IMR-90 (cell line): Measurements from ENCODE around the gene C15orf62. TPM values are rescaled to one million over a fixed set of nuclear protein-coding genes. Genes with fewer than 3 reads are reported as not detected.
A peak's percentile ranks its signal among the peaks of the same experiment; 100 is the strongest.

ENCODE experiments used
- ATAC-seq: fragments of 200-7000 bp; cut with Tn5 transposase; 2 replicates; pipeline ENCODE4 v1.9.1; 2020; ENCODE audit warnings: low read depth, mild to moderate bottlenecking, moderate library complexity
- BruUV-seq: library from RNA; stranded (reverse); fragments of 400-500 nt; replicated peaks from 2 replicates; lab custom pipeline; 2021; lab: Mats Ljungman, UMichigan
- CTCF ChIA-PET: fragments of 300-600 bp; formaldehyde crosslinking; extraction: SDS; loops from one replicate; lab custom pipeline; 2021; ENCODE audit warnings: antibody characterized with exemption; lab: Yijun Ruan, JAX
- POLR2A ChIA-PET: fragments of 300-600 bp; sonication (Branson Sonifier 250); formaldehyde crosslinking; loops from one replicate; lab custom pipeline; 2022; ENCODE audit warnings: antibody characterized with exemption; ENCODE audit not compliant: unreplicated experiment; lab: Charles Lee
- DNase-seq: peaks from one replicate; pipeline ENCODE4 v3.0.0; 2013
- H2AFZ ChIP-seq: replicated peaks from 2 replicates; pipeline ENCODE3; 2013; ENCODE audit warnings: low read length, mild to moderate bottlenecking; ENCODE audit not compliant: poor library complexity
- H2AK5ac ChIP-seq: 2 replicates; pipeline ENCODE4 v1.6.1; 2013; ENCODE audit warnings: low read depth, low read length, inconsistent platforms
- H2AK9ac ChIP-seq: replicated peaks from 2 replicates; pipeline ENCODE3; 2013; ENCODE audit warnings: mild to moderate bottlenecking, low read depth, low read length, moderate library complexity; ENCODE audit not compliant: poor library complexity
- H2BK120ac ChIP-seq: 2 replicates; pipeline ENCODE4 v1.6.1; 2013; ENCODE audit warnings: low read depth, low read length, inconsistent platforms
- H2BK15ac ChIP-seq: 3 replicates; pipeline ENCODE4 v1.6.1; 2013; ENCODE audit warnings: low read depth, low read length, inconsistent platforms
- H2BK20ac ChIP-seq: 2 replicates; pipeline ENCODE4 v1.6.1; 2013; ENCODE audit warnings: low read depth, mild to moderate bottlenecking, inconsistent platforms, low read length, moderate library complexity
- H2BK5ac ChIP-seq: 2 replicates; pipeline ENCODE4 v1.6.1; 2013; ENCODE audit warnings: mild to moderate bottlenecking, low read depth, low read length, inconsistent platforms; ENCODE audit not compliant: poor library complexity, severe bottlenecking
- H3K14ac ChIP-seq: replicated peaks from 2 replicates; pipeline ENCODE4 v1.6.1; 2013; ENCODE audit warnings: low read depth, low read length, inconsistent platforms
- H3K18ac ChIP-seq: 2 replicates; pipeline ENCODE4 v1.6.1; 2013; ENCODE audit warnings: low read depth, low read length, control low read depth
- H3K23ac ChIP-seq: 2 replicates; pipeline ENCODE4 v1.6.1; 2013; ENCODE audit warnings: low read depth, low read length, inconsistent platforms
- H3K27ac ChIP-seq: 2 replicates; pipeline ENCODE4 v1.5.1; 2013; ENCODE audit warnings: mild to moderate bottlenecking, control low read depth, low read length; ENCODE audit not compliant: insufficient read depth
- H3K27me3 ChIP-seq: 2 replicates; pipeline ENCODE4 v1.6.1; 2013; ENCODE audit warnings: low read length; ENCODE audit not compliant: control insufficient read depth, insufficient read depth
- H3K36me3 ChIP-seq: 2 replicates; pipeline ENCODE4 v1.6.1; 2013; ENCODE audit warnings: low read length, mixed read lengths; ENCODE audit not compliant: control insufficient read depth, insufficient read depth
- H3K4ac ChIP-seq: 2 replicates; pipeline ENCODE4 v1.6.1; 2013; ENCODE audit warnings: low read depth, low read length, inconsistent platforms
- H3K4me1 ChIP-seq: 2 replicates; pipeline ENCODE4 v1.6.1; 2013; ENCODE audit warnings: low read length, mixed read lengths; ENCODE audit not compliant: control insufficient read depth, insufficient read depth
- H3K4me2 ChIP-seq: 2 replicates; pipeline ENCODE4 v1.6.1; 2013; ENCODE audit warnings: low read depth, mild to moderate bottlenecking, control low read depth, low read length, moderate library complexity
- H3K4me3 ChIP-seq: 2 replicates; pipeline ENCODE4 v1.5.1; 2013; ENCODE audit warnings: low read depth, mild to moderate bottlenecking, control low read depth, low read length, moderate library complexity; ENCODE audit not compliant: insufficient read depth
- H3K56ac ChIP-seq: 2 replicates; pipeline ENCODE4 v1.6.1; 2013; ENCODE audit warnings: low read length, inconsistent platforms; ENCODE audit not compliant: insufficient read depth; ENCODE audit errors: extremely low read depth
- H3K79me1 ChIP-seq, 2 experiments: 2 replicates each; pipeline ENCODE4 v1.6.1; 2013; ENCODE audit warnings: low read length in 2 of 2, inconsistent platforms in 1 of 2, low read depth in 1 of 2
- H3K9ac ChIP-seq: 2 replicates; pipeline ENCODE4 v1.6.1; 2013; ENCODE audit warnings: low read depth, low read length, control low read depth
- H3K9me1 ChIP-seq: 2 replicates; pipeline ENCODE4 v1.6.1; 2013; ENCODE audit warnings: low read length, inconsistent platforms; ENCODE audit not compliant: insufficient read depth
- H3K9me3 ChIP-seq: 2 replicates; pipeline ENCODE4 v1.6.1; 2013; ENCODE audit warnings: low read length; ENCODE audit not compliant: control insufficient read depth, insufficient read depth
- H4K20me1 ChIP-seq: 2 replicates; pipeline ENCODE4 v1.6.1; 2013; ENCODE audit warnings: low read length, inconsistent platforms; ENCODE audit not compliant: insufficient read depth
- H4K5ac ChIP-seq: 2 replicates; pipeline ENCODE4 v1.6.1; 2013; ENCODE audit warnings: mild to moderate bottlenecking, low read depth, low read length, control low read depth
- H4K8ac ChIP-seq, 2 experiments: 2 replicates each; pipeline ENCODE4 v1.6.1; 2013; ENCODE audit warnings: low read depth in 2 of 2, low read length in 2 of 2, control low read depth in 1 of 2, inconsistent platforms in 1 of 2
- H4K91ac ChIP-seq: 2 replicates; pipeline ENCODE4 v1.6.1; 2013; ENCODE audit warnings: low read depth, low read length, inconsistent platforms; ENCODE audit not compliant: insufficient read depth
- BHLHE40 ChIP-seq: fragments of 150-350 bp; IDR thresholded peaks from 2 replicates; pipeline ENCODE4 v1.6.1; 2016; ENCODE audit warnings: mild to moderate bottlenecking, low read depth, low read length
- CEBPB ChIP-seq: IDR thresholded peaks from 2 replicates; pipeline ENCODE4 v1.6.1; 2012; ENCODE audit warnings: low read depth, low read length, improper control_type of control experiment
- CHD1 ChIP-seq: IDR thresholded peaks from 2 replicates; pipeline ENCODE4 v1.6.1; 2012; ENCODE audit warnings: low read depth, low read length, improper control_type of control experiment
- CTCF ChIP-seq: conservative IDR thresholded peaks from 2 replicates; pipeline ENCODE4 v1.5.1; 2012; ENCODE audit warnings: mild to moderate bottlenecking, low read depth, low read length, improper control_type of control experiment
- ELK1 ChIP-seq: fragments of 150-350 bp; IDR thresholded peaks from 2 replicates; pipeline ENCODE4 v1.6.1; 2016; ENCODE audit warnings: low read depth, mild to moderate bottlenecking, low read length, moderate library complexity, borderline replicate concordance
- FOS ChIP-seq: fragments of 150-350 bp; IDR thresholded peaks from 2 replicates; pipeline ENCODE4 v1.6.1; 2016; ENCODE audit warnings: low read depth, low read length
- MAFK ChIP-seq: IDR thresholded peaks from 2 replicates; pipeline ENCODE4 v1.6.1; 2012; ENCODE audit warnings: low read depth, low read length, improper control_type of control experiment
- MXI1 ChIP-seq: IDR thresholded peaks from 2 replicates; pipeline ENCODE4 v1.6.1; 2012; ENCODE audit warnings: low read depth, mild to moderate bottlenecking, low read length, moderate library complexity, borderline replicate concordance
- NFE2L2 ChIP-seq: fragments of 150-350 bp; IDR thresholded peaks from 2 replicates; pipeline ENCODE4 v1.6.1; 2016; ENCODE audit warnings: low read depth, mild to moderate bottlenecking, low read length
- RAD21 ChIP-seq: IDR thresholded peaks from 2 replicates; pipeline ENCODE4 v1.6.1; 2012; ENCODE audit warnings: low read length, improper control_type of control experiment
- RCOR1 ChIP-seq: IDR thresholded peaks from 2 replicates; pipeline ENCODE4 v1.6.1; 2012; ENCODE audit warnings: mild to moderate bottlenecking, low read length, improper control_type of control experiment; ENCODE audit not compliant: insufficient replicate concordance
- RFX5 ChIP-seq: IDR thresholded peaks from 2 replicates; pipeline ENCODE4 v1.8.0; 2012; ENCODE audit warnings: low read depth, mild to moderate bottlenecking, low read length, moderate library complexity
- WGBS, 2 experiments: methylation state at CpG; one replicate each; pipeline versions ENCODE4 v1.1.5 to v1.1.7; 2013; ENCODE audit warnings: missing lambda C conversion rate in 2 of 2; ENCODE audit not compliant: insufficient read length in 1 of 2; ENCODE audit errors: extremely low coverage in 2 of 2; 5-methylcytosine and 5-hydroxymethylcytosine counted together
- dilution Hi-C: fragments of 300-500 bp; cut with HindIII; formaldehyde crosslinking; loops from one replicate; pipeline ENCODE4 v1.14.3; 2018; ENCODE audit warnings: low sequenced_read_pairs; ENCODE audit not compliant: unreplicated experiment
- in situ Hi-C: fragments of 300-500 bp; cut with MboI; formaldehyde crosslinking; loops from 3 replicates; pipeline ENCODE4 v1.14.3; 2019; ENCODE audit warnings: low sequenced_read_pairs, inconsistent platforms, mixed read lengths
- intact Hi-C: fragments of 100-400 bp; cut with micrococcal nuclease; formaldehyde crosslinking; loops from 2 replicates; pipeline ENCODE4 v1.10.0; 2022
- polyA plus RNA-seq, 3 experiments: library from polyadenylated mRNA; depleted of rRNA; stranded (reverse); fragments of >200 nt; gene quantifications; 2 replicates each; pipeline ENCODE4 v1.2.3, GENCODE V29; 2012; ENCODE audit warnings: low replicate concordance in 1 of 3
- total RNA-seq: library from RNA; depleted of rRNA; stranded (reverse); fragments of >200 nt; gene quantifications from 2 replicates; pipeline ENCODE4 v1.2.3, GENCODE V29; 2012

C15orf62 gene
- total and polyA plus RNA-seq, 2 of the 4 experiments (the other 2 are of a cell fraction): not detected

GRCh38 chr15:40785164-40785563, 15.4 kb downstream of the C15orf62 start:
- Histone ChIP-seq H2AK9ac (no peak overlapping the region), H4K5ac (no peak overlapping the region), H3K4ac (no peak overlapping the region; the same call in 1 of the 2 replicates), H2BK20ac (no peak overlapping the region; the same call in 1 of the 2 replicates), H4K91ac (no peak overlapping the region), H3K9me3 (no peaks in the 10 kb centered on the region), H3K9ac (no peak overlapping the region), H2BK15ac (no peak overlapping the region), H2AFZ (no peak overlapping the region), H4K20me1 (peaks cover 50% of the 10 kb centered on the region), H3K56ac (no peak overlapping the region), H3K14ac (peak overlapping the region; percentile 37; the same call in 1 of the 2 replicates), H4K8ac (no peak overlapping the region), H3K27me3 (no peaks in the 10 kb centered on the region), H3K4me3 (no peak overlapping the region), H3K4me1 (peaks cover 10% of the 10 kb centered on the region), H3K23ac (no peak overlapping the region), H3K4me2 (no peak overlapping the region), H2BK5ac (no peak overlapping the region), H2AK5ac (no peak overlapping the region), H2BK120ac (no peak overlapping the region), H3K18ac (no peak overlapping the region), H3K9me1 (peaks cover 4% of the 10 kb centered on the region; the same call in 1 of the 2 replicates), H3K27ac (no peak overlapping the region), H3K36me3 (no peaks in the 10 kb centered on the region), H3K79me1 (peaks cover 38 to 61% of the 10 kb centered on the region in 2 experiments)
- intact Hi-C loops (no loop called here), in situ Hi-C loops (no loop called here), dilution Hi-C loops (no loop called here)
- no peak for TF ChIP-seq ELK1
- TF ChIP-seq RCOR1: no peak
- no peak for TF ChIP-seq MAFK
- no peak for TF ChIP-seq BHLHE40
- TF ChIP-seq RAD21: peak; percentile 27; the same call in 1 of the 2 replicates
- no peak for TF ChIP-seq CHD1
- TF ChIP-seq FOS: no peak
- no peak for TF ChIP-seq MXI1
- TF ChIP-seq NFE2L2: no peak
- TF ChIP-seq CTCF: peak; percentile 31
- no peak for TF ChIP-seq CEBPB
- TF ChIP-seq RFX5: no peak
- WGBS, 2 experiments: no CpG with 5 or more reads among the region's 3 CpGs
- ATAC-seq: no peak
- no peak for DNase-seq
- POLR2A ChIA-PET: no interaction called here
- no TSS peak for BruUV-seq
- CTCF ChIA-PET: interaction anchor here (0.7 to 1.1 kb wide), 4 partner anchors 8 to 109 kb away, joined by 3 to 6 read pairs (median 4); partner anchors contain the start of gene VPS18
